SU-DHL-6 (cell line): ENCODE results near the gene BLVRB.
"Not testable (repeated sequence)": the region's sequence is repeated elsewhere in the genome, so short reads cannot be mapped to it uniquely, and the experiment has no call there.

Source experiments
- H2AFZ ChIP-seq: fragments of 200-600 bp; sonication (generic); 2 replicates; pipeline ENCODE4 v1.6.1; 2014; ENCODE audit warnings: low read depth, mild to moderate bottlenecking, moderate library complexity, mixed read lengths, antibody characterized with exemption, low read length; ENCODE audit not compliant: severe bottlenecking
- H3F3A ChIP-seq: fragments of 200-600 bp; shearing (Covaris generic); 2 replicates; pipeline ENCODE4 v1.6.0; 2016; ENCODE audit warnings: antibody characterized with exemption, mild to moderate bottlenecking; ENCODE audit not compliant: insufficient read depth
- H3K27ac ChIP-seq: fragments of 200-600 bp; sonication (generic); 2 replicates; pipeline ENCODE4 v1.5.1; 2016; ENCODE audit warnings: low read depth, mild to moderate bottlenecking, low read length, moderate library complexity, mixed read lengths
- H3K27me3 ChIP-seq: fragments of 200-600 bp; sonication (generic), shearing (Covaris generic); 2 replicates; pipeline ENCODE4 v1.6.0; 2014; ENCODE audit warnings: mild to moderate bottlenecking, low read length
- H3K36me3 ChIP-seq: fragments of 200-600 bp; sonication (generic); 2 replicates; pipeline ENCODE4 v1.6.1; 2014; ENCODE audit warnings: mild to moderate bottlenecking, low read length, mixed read lengths
- H3K4me2 ChIP-seq: fragments of 300-600, 200-600 bp; shearing (Covaris generic), sonication (generic); 2 replicates; pipeline ENCODE4 v1.6.0; 2014; ENCODE audit warnings: low read length, low read depth, mild to moderate bottlenecking; ENCODE audit not compliant: poor library complexity, severe bottlenecking
- H3K4me3 ChIP-seq: fragments of 200-600 bp; sonication (generic); 2 replicates; pipeline ENCODE4 v1.5.1; 2014; ENCODE audit warnings: antibody characterized with exemption, low read length, mild to moderate bottlenecking, mixed read lengths; ENCODE audit not compliant: insufficient read depth, poor library complexity, severe bottlenecking
- H3K79me2 ChIP-seq: fragments of 200-600 bp; sonication (generic); 2 replicates; pipeline ENCODE4 v1.6.1; 2014; ENCODE audit warnings: mild to moderate bottlenecking, low read length, moderate library complexity; ENCODE audit not compliant: insufficient read depth
- H3K9ac ChIP-seq: fragments of 200-600 bp; sonication (generic); 2 replicates; pipeline ENCODE4 v1.7.0; 2014; ENCODE audit warnings: mild to moderate bottlenecking, low read length
- H3K9me2 ChIP-seq: fragments of 200-600 bp; sonication (generic); replicated peaks from 2 replicates; pipeline ENCODE4 v1.6.1; 2014; ENCODE audit warnings: low read length; ENCODE audit not compliant: insufficient read depth
- H3K9me3 ChIP-seq: fragments of 200-600 bp; sonication (generic); 2 replicates; pipeline ENCODE4 v1.6.1; 2014; ENCODE audit warnings: low read length, mixed read lengths; ENCODE audit not compliant: insufficient read depth
- H4K20me1 ChIP-seq: fragments of 200-600 bp; sonication (generic); 2 replicates; pipeline ENCODE4 v1.6.1; 2014; ENCODE audit warnings: low read depth, mild to moderate bottlenecking, antibody characterized with exemption, low read length, moderate library complexity, mixed read lengths
- EZH2phosphoT487 ChIP-seq: fragments of 200-600 bp; sonication (generic), shearing (Covaris generic); conservative IDR thresholded peaks from 2 replicates; pipeline ENCODE4 v1.6.1; 2018; ENCODE audit warnings: mild to moderate bottlenecking, antibody characterized with exemption, low read length, moderate library complexity, mixed read lengths
- TF ChIP-seq, protein P1 (sequence below): fragments of 200-600 bp; sonication (generic); IDR thresholded peaks from one replicate; pipeline ENCODE4 v1.5.1; 2017; ENCODE audit warnings: antibody characterized with exemption, mild to moderate bottlenecking, low read length, moderate library complexity; ENCODE audit not compliant: insufficient read depth, poor library complexity, severe bottlenecking

Gene BLVRB

DNA sequence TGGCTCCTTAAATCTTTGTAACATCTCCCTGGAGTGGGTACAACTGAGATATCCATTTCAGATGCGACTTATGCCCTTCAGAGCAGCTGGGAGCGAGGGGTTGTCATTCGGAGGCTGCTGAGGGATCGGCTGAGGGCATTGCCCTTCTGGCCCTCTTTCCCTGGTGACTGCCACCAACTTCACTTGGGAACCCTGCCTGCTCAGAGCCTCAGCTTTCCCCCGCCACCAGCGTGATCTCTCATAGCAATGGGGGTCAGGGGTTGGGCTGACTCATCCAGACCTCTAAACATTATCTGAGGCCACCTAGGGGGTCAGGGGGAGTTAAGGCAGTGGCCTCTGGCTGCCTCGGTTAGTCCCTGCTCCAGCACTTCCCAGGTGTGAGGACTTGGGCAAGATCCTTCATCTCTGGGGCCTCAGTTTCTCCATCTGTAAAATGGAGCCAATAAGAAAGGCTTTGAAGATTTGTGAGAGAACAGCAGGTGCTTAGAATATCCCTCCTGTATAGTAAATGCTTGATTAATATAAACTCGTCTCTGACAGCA lies 53.5 kb downstream of the BLVRB start:
- no peak overlapping the region for H3K27ac ChIP-seq
- no peak overlapping the region for H2AFZ ChIP-seq
- H3K4me2 ChIP-seq, result no peak overlapping the region
- no peaks in the 10 kb centered on the region for H3K79me2 ChIP-seq
- H3K27me3 ChIP-seq, result no peaks in the 10 kb centered on the region
- no peaks in the 10 kb centered on the region for H3K36me3 ChIP-seq
- H3K9me2 ChIP-seq, result no peaks in the 10 kb centered on the region
- no peaks in the 10 kb centered on the region for H3K9me3 ChIP-seq
- no peaks in the 10 kb centered on the region for H4K20me1 ChIP-seq
- TF ChIP-seq, protein P1, sequence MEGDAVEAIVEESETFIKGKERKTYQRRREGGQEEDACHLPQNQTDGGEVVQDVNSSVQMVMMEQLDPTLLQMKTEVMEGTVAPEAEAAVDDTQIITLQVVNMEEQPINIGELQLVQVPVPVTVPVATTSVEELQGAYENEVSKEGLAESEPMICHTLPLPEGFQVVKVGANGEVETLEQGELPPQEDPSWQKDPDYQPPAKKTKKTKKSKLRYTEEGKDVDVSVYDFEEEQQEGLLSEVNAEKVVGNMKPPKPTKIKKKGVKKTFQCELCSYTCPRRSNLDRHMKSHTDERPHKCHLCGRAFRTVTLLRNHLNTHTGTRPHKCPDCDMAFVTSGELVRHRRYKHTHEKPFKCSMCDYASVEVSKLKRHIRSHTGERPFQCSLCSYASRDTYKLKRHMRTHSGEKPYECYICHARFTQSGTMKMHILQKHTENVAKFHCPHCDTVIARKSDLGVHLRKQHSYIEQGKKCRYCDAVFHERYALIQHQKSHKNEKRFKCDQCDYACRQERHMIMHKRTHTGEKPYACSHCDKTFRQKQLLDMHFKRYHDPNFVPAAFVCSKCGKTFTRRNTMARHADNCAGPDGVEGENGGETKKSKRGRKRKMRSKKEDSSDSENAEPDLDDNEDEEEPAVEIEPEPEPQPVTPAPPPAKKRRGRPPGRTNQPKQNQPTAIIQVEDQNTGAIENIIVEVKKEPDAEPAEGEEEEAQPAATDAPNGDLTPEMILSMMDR, result no peak
- TF ChIP-seq EZH2phosphoT487, result no peak
- no peaks in the 10 kb centered on the region for H3F3A ChIP-seq
- no peak overlapping the region for H3K9ac ChIP-seq
- no peak overlapping the region for H3K4me3 ChIP-seq

DNA sequence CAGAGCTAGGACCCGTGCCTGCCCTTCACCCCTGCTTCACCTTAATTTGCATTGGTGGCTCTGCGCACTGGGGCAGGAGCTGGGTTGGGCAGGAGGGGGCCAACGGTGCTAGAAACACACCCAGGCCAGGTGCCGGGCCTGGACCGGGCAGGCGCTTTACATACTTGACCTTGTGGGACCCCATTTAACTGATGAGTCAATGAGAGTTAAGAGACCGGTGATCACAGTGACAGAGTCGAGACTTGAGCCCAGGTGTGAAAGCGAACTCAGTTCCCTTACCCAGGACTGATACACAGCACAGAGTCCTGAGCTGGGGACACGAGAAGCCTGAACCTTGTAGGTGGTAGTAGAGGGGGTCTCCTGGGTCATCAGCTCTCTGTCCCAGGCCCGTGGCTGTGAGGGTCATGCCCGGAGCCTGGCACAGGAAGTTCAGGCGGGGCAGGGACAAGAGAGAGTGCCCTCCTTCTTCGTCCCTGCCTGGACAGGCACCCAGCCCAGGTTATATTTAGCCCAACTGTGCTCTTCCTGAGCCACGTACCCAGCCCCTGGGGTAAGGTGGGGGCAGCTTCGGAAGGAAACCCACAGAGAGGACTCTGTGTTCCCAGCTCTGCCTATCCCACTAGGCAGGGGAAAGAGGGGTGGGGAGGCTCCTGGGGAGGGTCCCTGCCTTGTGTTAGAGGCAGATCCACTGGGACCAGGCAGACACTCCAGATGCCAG lies 54.3 kb downstream of the BLVRB start:
- no peak overlapping the region for H3K9ac ChIP-seq
- no peaks in the 10 kb centered on the region for H3K79me2 ChIP-seq
- H3F3A ChIP-seq, result no peaks in the 10 kb centered on the region
- H3K4me3 ChIP-seq, result no peak overlapping the region
- no peaks in the 10 kb centered on the region for H4K20me1 ChIP-seq
- no peaks in the 10 kb centered on the region for H3K27me3 ChIP-seq
- H3K4me2 ChIP-seq, result no peak overlapping the region
- H3K9me2 ChIP-seq, result no peaks in the 10 kb centered on the region
- no peaks in the 10 kb centered on the region for H3K36me3 ChIP-seq
- TF ChIP-seq EZH2phosphoT487, result no peak
- TF ChIP-seq, protein P1, result no peak
- no peak overlapping the region for H2AFZ ChIP-seq
- no peaks in the 10 kb centered on the region for H3K9me3 ChIP-seq
- no peak overlapping the region for H3K27ac ChIP-seq

DNA sequence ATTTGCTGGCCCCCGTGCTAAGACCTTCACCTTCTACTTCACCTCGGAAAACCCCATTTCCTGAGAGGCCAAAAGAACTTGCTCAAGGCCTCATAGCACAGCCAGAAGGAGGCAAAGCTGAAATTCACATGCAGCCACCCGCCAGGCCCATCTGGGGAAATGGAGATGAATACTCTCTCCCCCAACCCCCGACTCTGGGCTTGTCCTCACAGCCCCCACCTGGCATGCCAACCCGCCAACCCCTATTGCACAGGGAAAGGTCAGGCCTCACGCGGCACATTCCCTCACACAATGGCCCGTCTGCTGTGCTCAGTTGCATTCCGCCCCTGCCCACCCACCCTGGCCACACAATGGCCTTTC lies 55.5 kb downstream of the BLVRB start:
- no peak overlapping the region for H3K27ac ChIP-seq
- no peaks in the 10 kb centered on the region for H3K9me3 ChIP-seq
- no peak for TF ChIP-seq EZH2phosphoT487
- TF ChIP-seq, protein P1, result no peak

DNA sequence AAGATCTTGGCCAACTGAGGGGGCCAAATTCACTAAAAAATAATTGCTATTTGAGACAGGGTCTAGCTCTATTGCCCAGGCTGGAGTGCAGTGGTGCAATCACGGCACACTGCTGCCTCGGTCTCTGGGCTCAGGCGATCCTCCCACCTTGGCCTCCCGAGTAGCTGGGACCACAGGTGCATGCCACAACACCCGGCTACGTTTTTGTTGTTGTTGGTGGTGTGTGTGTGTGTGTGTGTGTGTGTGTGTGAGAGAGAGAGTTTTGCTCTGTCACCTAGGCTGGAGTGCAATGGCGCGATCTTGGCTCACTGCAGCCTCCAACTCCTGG lies 57.0 kb downstream of the BLVRB start:
- not testable (repeated sequence) for H3K9me2 ChIP-seq, H3K9me3 ChIP-seq, H3K79me2 ChIP-seq, H3K27ac ChIP-seq, H3K27me3 ChIP-seq, H3K9ac ChIP-seq, H3K36me3 ChIP-seq, H3K4me2 ChIP-seq, H4K20me1 ChIP-seq, H3F3A ChIP-seq, H3K4me3 ChIP-seq, H2AFZ ChIP-seq

More for the DNA sequence above, 55.5 kb downstream of the BLVRB start:
- H4K20me1 ChIP-seq, result no peaks in the 10 kb centered on the region
- no peaks in the 10 kb centered on the region for H3K79me2 ChIP-seq
- no peak overlapping the region for H3K4me3 ChIP-seq
- H3K4me2 ChIP-seq, result no peak overlapping the region
- H2AFZ ChIP-seq, result no peak overlapping the region
- no peaks in the 10 kb centered on the region for H3F3A ChIP-seq
- H3K9me2 ChIP-seq, result no peaks in the 10 kb centered on the region
- no peaks in the 10 kb centered on the region for H3K36me3 ChIP-seq
- H3K9ac ChIP-seq, result no peak overlapping the region
- no peaks in the 10 kb centered on the region for H3K27me3 ChIP-seq
